H1 (cell line): ENCODE data around the gene SIGLEC7. TPM values are rescaled to one million over a fixed set of nuclear protein-coding genes. Genes with fewer than 3 reads are reported as not detected.

Experiments used
- CTCF ChIA-PET: fragments of 300-600 bp; sonication (Branson Sonifier 250); formaldehyde crosslinking; loops from one replicate; lab custom pipeline; 2021; ENCODE audit not compliant: partially characterized antibody; lab: Charles Lee
- POLR2A ChIA-PET: fragments of 300-600 bp; sonication (Branson Sonifier 250); formaldehyde crosslinking; loops from one replicate; lab custom pipeline; 2021; ENCODE audit warnings: inconsistent platforms; ENCODE audit not compliant: partially characterized antibody; lab: Charles Lee
- DNase-seq, 2 experiments: peaks; one replicate each; pipeline versions ENCODE4 v3.0.0 to v3.0.0-alpha.2; 2010 to 2022; ENCODE audit warnings: low spot score in 2 of 2, low read depth in 1 of 2, mixed read lengths in 1 of 2
- FAIRE-seq: peaks from 2 replicates; lab custom pipeline; 2011; peaks lifted over from hg19 to GRCh38; lab: Jason Lieb, UNC
- H2AFZ ChIP-seq: 2 replicates; pipeline ENCODE4 v1.8.1; 2012; ENCODE audit warnings: low read length, inconsistent platforms
- H2AK5ac ChIP-seq: 2 replicates; pipeline ENCODE4 v1.6.1; 2013; ENCODE audit warnings: low read depth, low read length
- H2BK120ac ChIP-seq: replicated peaks from 2 replicates; pipeline ENCODE3; 2013; ENCODE audit warnings: low read depth, low read length, inconsistent platforms
- H2BK12ac ChIP-seq: 2 replicates; pipeline ENCODE4 v1.6.1; 2013; ENCODE audit warnings: low read depth, low read length
- H2BK15ac ChIP-seq: 2 replicates; pipeline ENCODE4 v1.6.1; 2013; ENCODE audit warnings: low read length
- H2BK20ac ChIP-seq: 2 replicates; pipeline ENCODE4 v1.6.1; 2013; ENCODE audit warnings: low read length
- H2BK5ac ChIP-seq: 2 replicates; pipeline ENCODE4 v1.6.1; 2013; ENCODE audit warnings: low read depth, low read length
- H3K14ac ChIP-seq: 2 replicates; pipeline ENCODE4 v1.6.1; 2013; ENCODE audit warnings: inconsistent platforms; ENCODE audit not compliant: insufficient read length
- H3K18ac ChIP-seq: 2 replicates; pipeline ENCODE4 v1.6.1; 2013; ENCODE audit warnings: low read length; ENCODE audit errors: extremely low read depth
- H3K23ac ChIP-seq: 2 replicates; pipeline ENCODE4 v1.6.1; 2013; ENCODE audit warnings: inconsistent platforms; ENCODE audit not compliant: insufficient read length
- H3K23me2 ChIP-seq: 2 replicates; pipeline ENCODE4 v1.6.1; 2013; ENCODE audit warnings: low read depth, low read length
- H3K27ac ChIP-seq: 2 replicates; pipeline ENCODE4 v1.6.1; 2011; ENCODE audit warnings: low read depth, low read length, inconsistent platforms
- H3K27me3 ChIP-seq, 4 experiments: replicated peaks in 1 of 4; 1 replicate in 1 of 4; 2 replicates in 3 of 4; pipeline versions ENCODE4 v1.6.1 to v1.8.1; 2011 to 2013; ENCODE audit warnings: low read length in 3 of 4, mild to moderate bottlenecking in 3 of 4, inconsistent platforms in 2 of 4, mixed read lengths in 2 of 4, moderate library complexity in 1 of 4; ENCODE audit not compliant: control insufficient read depth in 3 of 4, insufficient read depth in 3 of 4; ENCODE audit errors: extremely low read depth in 1 of 4
- H3K36me3 ChIP-seq, 4 experiments: 2 replicates each; pipeline versions ENCODE4 v1.6.1 to v1.8.1; 2011 to 2013; ENCODE audit warnings: mild to moderate bottlenecking in 4 of 4, low read length in 3 of 4, moderate library complexity in 2 of 4, control low read depth in 1 of 4, inconsistent platforms in 1 of 4; ENCODE audit not compliant: insufficient read depth in 4 of 4, control insufficient read depth in 2 of 4
- H3K4ac ChIP-seq: replicated peaks from 2 replicates; pipeline ENCODE3; 2013; ENCODE audit warnings: low read length, low read depth, mixed read lengths, inconsistent platforms; ENCODE audit not compliant: insufficient read length
- H3K4me1 ChIP-seq, 4 experiments: replicated peaks in 1 of 4; 1 replicate in 1 of 4; 2 replicates in 3 of 4; pipeline versions ENCODE4 v1.6.1 to v1.8.1; 2011 to 2013; ENCODE audit warnings: low read length in 3 of 4, inconsistent platforms in 2 of 4, mixed read lengths in 1 of 4; ENCODE audit not compliant: insufficient read depth in 4 of 4, control insufficient read depth in 3 of 4
- H3K4me2 ChIP-seq, 2 experiments: 2 replicates each; pipeline versions ENCODE4 v1.6.1 to v1.8.1; 2011 to 2013; ENCODE audit warnings: low read depth in 2 of 2, low read length in 2 of 2, control low read depth in 1 of 2, inconsistent platforms in 1 of 2, mild to moderate bottlenecking in 1 of 2; ENCODE audit not compliant: insufficient read depth in 1 of 2
- H3K4me3 ChIP-seq, 4 experiments: fragments of 200-600, 300-600 bp in 1 of 4; sonication (generic), shearing (Covaris generic), sonication (Bioruptor Twin) in 1 of 4; 2 replicates each; pipeline versions ENCODE4 v1.5.1 to v1.8.1; 2011 to 2016; ENCODE audit warnings: low read length in 4 of 4, low read depth in 3 of 4, control low read depth in 2 of 4, inconsistent platforms in 2 of 4, mild to moderate bottlenecking in 2 of 4, mixed read lengths in 1 of 4, moderate library complexity in 1 of 4; ENCODE audit not compliant: insufficient read depth in 2 of 4; ENCODE audit errors: extremely low read depth in 1 of 4
- H3K56ac ChIP-seq: replicated peaks from 2 replicates; pipeline ENCODE3; 2013; ENCODE audit warnings: low read depth, mild to moderate bottlenecking, mixed read lengths, low read length, inconsistent platforms; ENCODE audit not compliant: insufficient read length
- H3K79me1 ChIP-seq: 2 replicates; pipeline ENCODE4 v1.6.1; 2013; ENCODE audit warnings: low read depth, low read length, control low read depth
- H3K79me2 ChIP-seq, 2 experiments: 2 replicates each; pipeline versions ENCODE4 v1.6.1 to v1.8.1; 2012 to 2013; ENCODE audit warnings: low read length in 2 of 2, mild to moderate bottlenecking in 2 of 2, inconsistent platforms in 1 of 2; ENCODE audit not compliant: insufficient read depth in 2 of 2, control insufficient read depth in 1 of 2
- H3K9ac ChIP-seq, 4 experiments: replicated peaks in 1 of 4; 1 replicate in 1 of 4; 2 replicates in 3 of 4; pipeline versions ENCODE4 v1.6.1 to v1.8.1; 2011 to 2013; ENCODE audit warnings: low read depth in 3 of 4, low read length in 3 of 4, control low read depth in 2 of 4, mild to moderate bottlenecking in 2 of 4, moderate library complexity in 2 of 4, inconsistent platforms in 1 of 4; ENCODE audit errors: extremely low read depth in 1 of 4
- H3K9me3 ChIP-seq, 2 experiments: 2 replicates each; pipeline versions ENCODE4 v1.6.1 to v1.8.1; 2012 to 2013; ENCODE audit warnings: mild to moderate bottlenecking in 2 of 2, moderate library complexity in 2 of 2, control low read depth in 1 of 2, inconsistent platforms in 1 of 2, low read depth in 1 of 2, low read length in 1 of 2, mixed read lengths in 1 of 2; ENCODE audit not compliant: insufficient read depth in 2 of 2
- H4K20me1 ChIP-seq, 2 experiments: replicated peaks in 1 of 2; 2 replicates each; pipeline versions ENCODE3 to v1.8.1; 2011 to 2013; ENCODE audit warnings: inconsistent platforms in 2 of 2, low read length in 2 of 2, mild to moderate bottlenecking in 1 of 2; ENCODE audit not compliant: insufficient read depth in 2 of 2, control insufficient read depth in 1 of 2
- H4K5ac ChIP-seq: 2 replicates; pipeline ENCODE4 v1.6.1; 2013; ENCODE audit warnings: low read length, low read depth, mixed read lengths, inconsistent platforms; ENCODE audit not compliant: insufficient read length
- H4K8ac ChIP-seq: 2 replicates; pipeline ENCODE4 v1.8.0; 2013; ENCODE audit warnings: mild to moderate bottlenecking, moderate library complexity, low read length, inconsistent platforms; ENCODE audit not compliant: insufficient read depth; ENCODE audit errors: extremely low read depth
- H4K91ac ChIP-seq: replicated peaks from 2 replicates; pipeline ENCODE3; 2013; ENCODE audit warnings: low read length, mixed read lengths, inconsistent platforms; ENCODE audit not compliant: insufficient read length
- CBX8 ChIP-seq: fragments of 300-800, 300-1000 bp; sonication (generic); IDR thresholded peaks from 2 replicates; pipeline ENCODE4 v1.7.1; 2016; ENCODE audit warnings: low read depth, low read length, borderline replicate concordance
- E2F6 ChIP-seq: IDR thresholded peaks from 2 replicates; pipeline ENCODE4 v1.6.1; 2012; ENCODE audit warnings: inconsistent platforms
- KDM1A ChIP-seq: fragments of 200-600, 300-600 bp; sonication (generic); IDR thresholded peaks from 2 replicates; pipeline ENCODE4 v1.7.1; 2016; ENCODE audit warnings: mild to moderate bottlenecking, low read length, borderline replicate concordance
- MAX ChIP-seq: IDR thresholded peaks from 2 replicates; pipeline ENCODE4 v1.6.1; 2012; ENCODE audit warnings: inconsistent platforms
- RFX5 ChIP-seq: IDR thresholded peaks from 2 replicates; pipeline ENCODE4 v1.6.1; 2011; ENCODE audit warnings: low read depth, low read length, improper control_type of control experiment, borderline replicate concordance
- SAP30 ChIP-seq: fragments of 300-600 bp; sonication (generic); IDR thresholded peaks from 2 replicates; pipeline ENCODE4 v1.7.1; 2012; ENCODE audit warnings: low read length, moderate library complexity, mild to moderate bottlenecking, inconsistent platforms; ENCODE audit not compliant: insufficient read depth, insufficient replicate concordance
- SIX5 ChIP-seq: IDR thresholded peaks from 2 replicates; pipeline ENCODE4 v1.6.1; 2011; ENCODE audit warnings: mild to moderate bottlenecking, low read depth, low read length
- TAF1 ChIP-seq: IDR thresholded peaks from 2 replicates; pipeline ENCODE4 v1.6.1; 2011; ENCODE audit warnings: mild to moderate bottlenecking, low read depth, low read length
- TBP ChIP-seq: IDR thresholded peaks from 2 replicates; pipeline ENCODE4 v1.6.1; 2011; ENCODE audit warnings: low read depth, low read length, improper control_type of control experiment
- TCF12 ChIP-seq: IDR thresholded peaks from 2 replicates; pipeline ENCODE4 v1.6.1; 2011; ENCODE audit warnings: low read depth, mild to moderate bottlenecking, low read length
- WGBS, 2 experiments: shearing (Covaris generic) in 1 of 2; methylation state at CpG; one replicate each; pipeline versions ENCODE4 v1.1.6 to v1.1.7; 2013 to 2015; ENCODE audit warnings: low lambda C conversion rate in 2 of 2, mixed read lengths in 2 of 2, inconsistent platforms in 1 of 2, low coverage in 1 of 2, missing lambda C conversion rate in 1 of 2; ENCODE audit not compliant: insufficient replicate concordance in 2 of 2, insufficient coverage in 1 of 2, insufficient read length in 1 of 2; ENCODE audit errors: extremely low coverage in 1 of 2, missing lambda C conversion rate in 1 of 2; 5-methylcytosine and 5-hydroxymethylcytosine counted together
- polyA plus RNA-seq, 7 experiments: library from polyadenylated mRNA; depleted of rRNA in 3 of 7; stranded (reverse) in 5 of 7; unstranded in 2 of 7; fragments of >200 nt in 5 of 7; fragments of 200-250 nt in 2 of 7; gene quantifications; 1 replicate in 5 of 7; 2 replicates in 1 of 7; 4 replicates in 1 of 7; pipeline versions ENCODE4 v1.2.1 to v1.2.3, GENCODE V29; 2011 to 2013; ENCODE audit warnings: missing spikeins in 2 of 7, mixed read lengths in 2 of 7
- total RNA-seq: library from RNA; stranded (reverse); fragmentation: NEBNext Ultra II Directional; extraction: Animal tissue kit (Norgen Biotek cat#: 25700); gene quantifications from 2 replicates; pipeline ENCODE4 v1.2.1, GENCODE V29; 2021

The SIGLEC7 gene
- total and polyA plus RNA-seq, 2 of the 8 experiments (the other 6 are each of a cell fraction or from before 2014, with no cell fraction given): not detected

- WGBS, 2 experiments: 82% methylated on average over 10 of the region's 10 CpGs; no CpG with 5 or more reads in 1 of the 2 experiments
- Histone ChIP-seq H3K14ac (no peak overlapping the region), H2AK5ac (no peak overlapping the region), H2BK20ac (no peak overlapping the region), H3K4me2 (no peak overlapping the region), H2AFZ (no peak overlapping the region), H3K4me1 (no peaks in the 10 kb centered on the region), H3K79me1 (no peaks in the 10 kb centered on the region), H2BK15ac (no peak overlapping the region), H3K9ac (no peak overlapping the region), H3K4ac (no peak overlapping the region), H2BK120ac (no peak overlapping the region), H3K36me3 (0 out of 8 replicates have a peak, but pooled peaks cover 0 to 2% (median 0%) of the 10 kb centered on the region in 4 experiments), H4K5ac (no peak overlapping the region), H3K27ac (no peak overlapping the region), H3K79me2 (no peaks in the 10 kb centered on the region), H4K91ac (no peak overlapping the region), H4K8ac (0 out of 2 replicates have a peak overlapping the region, but pooled peaks have one; percentile 57), H2BK5ac (no peak overlapping the region), H2BK12ac (no peak overlapping the region), H3K18ac (no peak overlapping the region), H3K4me3 (no peak overlapping the region), H3K23ac (no peak overlapping the region), H3K9me3 (peaks cover 0 to 3% of the 10 kb centered on the region in 2 experiments; a peak in 2 of 4 replicates), H3K23me2 (no peaks in the 10 kb centered on the region), H3K56ac (no peak overlapping the region), H4K20me1 (no peaks in the 10 kb centered on the region), H3K27me3 (no peaks in the 10 kb centered on the region)
- POLR2A ChIA-PET: no interaction called here
- CTCF ChIA-PET: no interaction called here
- no peak for FAIRE-seq
- TF ChIP-seq CBX8 (no peak), E2F6 (no peak), MAX (no peak), SIX5 (no peak), TCF12 (no peak), TAF1 (no peak), KDM1A (no peak), SAP30 (no peak), RFX5 (no peak), TBP (no peak)
- DNase-seq: no peak
Measured at GRCh38 chr19:51195616-51196015, 53.5 kb downstream of the SIGLEC7 start.
